Measurements from ENCODE around the gene BCORL1. TPM values are rescaled to one million over a fixed set of nuclear protein-coding genes. Genes with fewer than 3 reads are reported as not detected.

Gene BCORL1
- total and polyA plus RNA-seq, 2 donors (not counting 3 experiments of a cell fraction or from before 2014, with no cell fraction given) = 1.8 to 13.1 TPM

- Histone ChIP-seq H3K4me1 (ENCODE audit: control insufficient read depth, extremely low read depth, insufficient read depth, low read length) (peaks cover 9% of the 10 kb centered on the region), H3K79me2 (ENCODE audit: control insufficient read depth, insufficient read depth, low read length) (no peaks in the 10 kb centered on the region), H3K4me3 (replicated peaks in 1 of 3; ENCODE audit: insufficient read depth in 1 of 3, low read depth in 1 of 3, low read length in 3 of 3) (no peak overlapping the region), H4K20me1 (replicated peaks; ENCODE audit: control insufficient read depth, extremely low read depth, insufficient read depth, low read length) (no peaks in the 10 kb centered on the region), H3K9me3 (replicated peaks; ENCODE audit: control insufficient read depth, insufficient read depth, low read length) (no peaks in the 10 kb centered on the region), H3K9ac (replicated peaks; ENCODE audit: extremely low read depth, insufficient read depth, low read length) (no peak overlapping the region), H3K27me3 (ENCODE audit: control insufficient read depth in 2 of 2, insufficient read depth in 2 of 2, low read length in 2 of 2) (no peaks in the 10 kb centered on the region), H2AFZ (ENCODE audit: low read depth, low read length) (no peak overlapping the region), H3K36me3 (ENCODE audit: control insufficient read depth in 2 of 2, extremely low read depth in 1 of 2, insufficient read depth in 2 of 2, low read length in 2 of 2) (no peaks in the 10 kb centered on the region), H3K4me2 (ENCODE audit: insufficient read depth, low read length) (no peak overlapping the region), H3K9me1 (replicated peaks; ENCODE audit: control insufficient read depth, extremely low read depth, insufficient read depth, low read length) (no peaks in the 10 kb centered on the region), H3K27ac (ENCODE audit: insufficient read depth, low read depth, low read length) (no peak overlapping the region)
- ChIA-PET POLR2A (no interaction called here), CTCF (no interaction called here)
- intact Hi-C loops (cut with micrococcal nuclease) (no loop called here), dilution Hi-C loops (cut with MboI; ENCODE audit: extremely low pct_ligation_motif_present, low sequenced_read_pairs) (no loop called here)
- no peak for DNase-seq (ENCODE audit: low read depth, low spot score)
- BruUV-seq (replicated peaks) = no TSS peak
- no peak for TF ChIP-seq MAX (IDR thresholded peaks at IDR 0.05; ENCODE audit: insufficient read depth, insufficient read length)
- no peak for TF ChIP-seq POLR2A (IDR thresholded peaks at IDR 0.05; ENCODE audit: low read depth, low read length)
- TF ChIP-seq MYC (IDR thresholded peaks at IDR 0.05; ENCODE audit: low read depth, low read length) = no peak
- TF ChIP-seq FOS (IDR thresholded peaks at IDR 0.05; ENCODE audit: borderline replicate concordance, insufficient read depth, low read length) = no peak
- TF ChIP-seq POLR2AphosphoS5 (IDR thresholded peaks at IDR 0.05; ENCODE audit: insufficient read depth, low read depth, low read length) = no peak
- TF ChIP-seq JUN (IDR thresholded peaks at IDR 0.05; ENCODE audit: borderline replicate concordance, insufficient read depth, insufficient read length, low read depth) = no peak
- no peak for TF ChIP-seq EZH2 (IDR thresholded peaks at IDR 0.05; ENCODE audit: borderline replicate concordance, low read depth, low read length, severe bottlenecking)
- no peak for TF ChIP-seq GATA2 (IDR thresholded peaks at IDR 0.05; ENCODE audit: insufficient read depth, insufficient read length, low read depth, low read length)
- no peak for TF ChIP-seq CTCF (IDR thresholded peaks at IDR 0.05; ENCODE audit: extremely low read depth in 1 of 2, insufficient read depth in 1 of 2, low read depth in 1 of 2, low read length in 2 of 2)
- no peak for FAIRE-seq
Observed at GRCh38 chrX:129959493-129959832, 23.0 kb upstream of the BCORL1 start.

Measured in endothelial cell of umbilical vein (primary cell).